ENCODE results near the gene TAP2. TPM values are rescaled to one million over a fixed set of nuclear protein-coding genes. Genes with fewer than 3 reads are reported as not detected.

The TAP2 gene
- 11.9 TPM for polyA plus RNA-seq (2012; ENCODE audit: insufficient read depth, insufficient read length, low read depth)

DNA sequence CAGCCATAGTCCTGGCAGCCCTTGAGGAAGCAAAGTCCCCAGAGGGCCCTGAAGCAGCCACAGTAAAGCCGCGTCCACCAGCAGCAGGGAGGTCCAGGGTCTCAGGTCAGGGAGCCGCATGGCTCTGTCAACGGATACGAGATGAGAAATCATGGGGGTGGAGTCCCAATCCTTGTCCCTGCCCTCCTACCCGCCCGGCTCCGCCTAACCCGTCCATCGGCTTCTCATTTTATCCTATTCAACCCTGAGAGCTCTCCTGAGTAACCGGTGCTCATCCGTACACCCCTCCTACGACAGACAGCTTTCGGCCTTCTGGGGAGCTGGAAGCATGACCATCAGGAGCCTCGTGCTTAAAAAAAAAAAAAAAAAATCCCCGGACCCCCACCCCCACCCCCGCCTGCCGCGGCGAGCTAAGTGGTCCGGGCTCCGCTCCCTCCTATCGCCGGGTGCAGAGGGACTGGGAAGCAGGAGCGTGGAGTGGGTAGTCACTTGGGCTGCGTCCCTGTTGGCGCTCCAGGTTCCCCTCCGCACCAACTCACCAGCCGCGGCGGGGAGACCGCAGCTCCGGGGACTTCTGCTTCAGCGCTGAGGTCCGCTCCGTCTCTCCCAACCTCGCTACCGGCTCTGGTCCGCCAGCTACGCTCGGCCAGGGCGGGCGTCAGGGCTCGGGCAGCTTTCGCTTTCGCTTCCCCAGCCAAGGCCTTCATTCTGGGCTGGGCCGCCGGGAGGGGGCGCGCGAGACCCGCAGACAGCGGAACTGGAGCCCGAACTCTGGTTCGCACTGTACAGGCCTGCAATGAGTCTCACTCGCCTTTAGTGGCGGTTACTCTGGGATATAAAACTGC, at the start of gene TAP2:
TAP2 (minus strand) TSS at position 626 of the 845 bp plus-strand sequence; CDS start at position 120, 506 bp downstream.
- H3K27me3 ChIP-seq = peaks cover 7% of the 10 kb centered on the region
- H3K9me3 ChIP-seq = no peaks in the 10 kb centered on the region
- H3K36me3 ChIP-seq = no peaks in the 10 kb centered on the region
- peaks cover 9% of the 10 kb centered on the region; the same call in 1 of the 2 replicates for H3K4me1 ChIP-seq
- H3K4me3 ChIP-seq (ENCODE audit: low read depth, low read length) = peak within 1 kb of the TSS; percentile 78
- DNase-seq = peak; percentile 96
- TF ChIP-seq, protein P1, sequence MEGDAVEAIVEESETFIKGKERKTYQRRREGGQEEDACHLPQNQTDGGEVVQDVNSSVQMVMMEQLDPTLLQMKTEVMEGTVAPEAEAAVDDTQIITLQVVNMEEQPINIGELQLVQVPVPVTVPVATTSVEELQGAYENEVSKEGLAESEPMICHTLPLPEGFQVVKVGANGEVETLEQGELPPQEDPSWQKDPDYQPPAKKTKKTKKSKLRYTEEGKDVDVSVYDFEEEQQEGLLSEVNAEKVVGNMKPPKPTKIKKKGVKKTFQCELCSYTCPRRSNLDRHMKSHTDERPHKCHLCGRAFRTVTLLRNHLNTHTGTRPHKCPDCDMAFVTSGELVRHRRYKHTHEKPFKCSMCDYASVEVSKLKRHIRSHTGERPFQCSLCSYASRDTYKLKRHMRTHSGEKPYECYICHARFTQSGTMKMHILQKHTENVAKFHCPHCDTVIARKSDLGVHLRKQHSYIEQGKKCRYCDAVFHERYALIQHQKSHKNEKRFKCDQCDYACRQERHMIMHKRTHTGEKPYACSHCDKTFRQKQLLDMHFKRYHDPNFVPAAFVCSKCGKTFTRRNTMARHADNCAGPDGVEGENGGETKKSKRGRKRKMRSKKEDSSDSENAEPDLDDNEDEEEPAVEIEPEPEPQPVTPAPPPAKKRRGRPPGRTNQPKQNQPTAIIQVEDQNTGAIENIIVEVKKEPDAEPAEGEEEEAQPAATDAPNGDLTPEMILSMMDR (IDR thresholded peaks at IDR 0.05; ENCODE audit: low read depth, low read length) = peak; percentile 91

DNA sequence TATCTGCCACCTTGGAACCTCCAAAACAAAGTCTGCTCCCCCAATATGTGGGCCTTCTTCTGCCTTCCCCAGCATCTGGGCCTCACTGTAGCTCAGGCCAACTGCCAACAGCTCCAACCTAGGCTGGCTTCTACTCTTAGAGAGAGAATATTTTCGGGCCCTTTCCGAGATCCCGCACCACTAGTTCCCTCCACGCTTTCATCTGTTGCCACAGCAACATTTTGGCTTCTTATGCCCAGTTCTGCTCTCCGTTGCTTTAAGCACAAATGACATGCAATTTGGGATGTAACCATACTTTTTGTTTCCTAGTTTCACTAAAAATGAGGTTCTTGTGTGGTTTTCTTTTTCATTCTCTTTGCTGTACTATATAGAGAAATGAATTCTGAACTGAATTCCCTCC, 49.1 kb upstream of the TAP2 start:
- no peaks in the 10 kb centered on the region for H3K4me1 ChIP-seq
- TF ChIP-seq, protein P1 (IDR thresholded peaks at IDR 0.05; ENCODE audit: low read depth, low read length) = no peak
- no peak overlapping the region for H3K4me3 ChIP-seq (ENCODE audit: low read depth, low read length)
- no peaks in the 10 kb centered on the region for H3K36me3 ChIP-seq
- no peak for DNase-seq
- no peaks in the 10 kb centered on the region for H3K9me3 ChIP-seq
- H3K27me3 ChIP-seq = peaks cover 36% of the 10 kb centered on the region

DNA sequence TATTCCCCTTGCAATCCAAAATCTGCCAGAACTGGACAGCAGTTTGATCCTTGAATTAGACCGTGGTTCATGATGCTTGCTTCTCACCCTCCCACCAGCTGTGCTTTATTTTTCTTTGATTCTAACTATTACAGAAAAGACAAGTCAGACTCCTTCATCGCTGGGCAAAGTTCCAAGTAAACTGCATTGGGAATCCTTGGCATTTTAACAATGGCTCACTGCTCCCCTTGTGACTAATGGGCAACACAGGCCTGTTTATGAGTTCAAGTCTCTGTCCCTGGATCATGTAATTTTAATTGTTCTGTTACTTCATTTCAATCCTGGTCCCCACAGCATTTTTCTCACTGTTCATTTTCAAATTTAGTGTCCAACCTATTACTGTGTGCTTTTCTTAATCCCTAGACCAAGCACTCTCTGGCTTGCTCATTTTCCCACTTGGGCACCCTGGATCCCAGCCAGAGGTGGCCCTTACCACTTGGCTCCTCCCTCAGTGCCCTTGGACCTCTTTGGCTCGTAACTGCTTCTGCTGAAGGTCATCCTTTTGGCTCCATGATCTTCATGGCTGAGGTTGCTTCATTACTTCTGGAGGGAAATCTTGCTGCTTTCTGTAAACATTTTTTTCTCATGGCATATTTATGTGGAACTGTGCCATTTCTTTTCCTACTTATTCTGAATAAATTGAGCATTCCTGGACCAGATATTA, 48.3 kb upstream of the TAP2 start:
- no peak for DNase-seq
- H3K27me3 ChIP-seq = peaks cover 41% of the 10 kb centered on the region
- H3K36me3 ChIP-seq = no peaks in the 10 kb centered on the region
- H3K9me3 ChIP-seq = no peaks in the 10 kb centered on the region
- TF ChIP-seq, protein P1 (IDR thresholded peaks at IDR 0.05; ENCODE audit: low read depth, low read length) = no peak
- no peaks in the 10 kb centered on the region for H3K4me1 ChIP-seq
- no peak overlapping the region for H3K4me3 ChIP-seq (ENCODE audit: low read depth, low read length)

DNA sequence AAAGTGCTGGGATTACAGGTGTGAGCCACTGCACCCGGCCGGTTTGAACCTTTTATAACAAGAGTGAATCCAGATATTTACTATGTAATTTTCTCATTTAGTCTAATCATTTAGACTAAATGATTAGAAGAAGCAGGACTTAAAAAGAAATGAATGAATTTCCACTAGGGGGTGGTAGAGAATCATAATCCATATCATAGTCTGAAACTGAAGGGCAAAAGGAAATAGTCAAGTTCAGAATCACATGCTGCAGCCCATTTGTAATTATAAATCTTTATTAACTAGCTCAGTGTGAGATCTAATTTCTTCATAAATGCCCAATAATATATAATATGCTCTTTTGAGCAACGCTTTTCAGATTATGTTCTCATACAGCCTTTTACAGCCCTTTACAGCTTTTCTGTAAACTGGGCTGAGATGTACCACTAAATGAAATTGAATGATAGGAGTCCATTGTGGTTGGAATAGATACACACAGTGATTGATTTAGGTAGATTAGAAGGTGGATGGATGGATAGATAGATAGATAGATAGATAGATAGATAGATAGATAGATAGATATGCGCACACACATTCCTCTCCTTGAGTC, 47.3 kb upstream of the TAP2 start:
- TF ChIP-seq, protein P1 (IDR thresholded peaks at IDR 0.05; ENCODE audit: low read depth, low read length) = peak; percentile 57
- no peaks in the 10 kb centered on the region for H3K9me3 ChIP-seq
- H3K4me1 ChIP-seq = no peaks in the 10 kb centered on the region
- H3K27me3 ChIP-seq = peaks cover 50% of the 10 kb centered on the region
- DNase-seq = no peak
- no peak overlapping the region for H3K4me3 ChIP-seq (ENCODE audit: low read depth, low read length)
- H3K36me3 ChIP-seq = no peaks in the 10 kb centered on the region

DNA sequence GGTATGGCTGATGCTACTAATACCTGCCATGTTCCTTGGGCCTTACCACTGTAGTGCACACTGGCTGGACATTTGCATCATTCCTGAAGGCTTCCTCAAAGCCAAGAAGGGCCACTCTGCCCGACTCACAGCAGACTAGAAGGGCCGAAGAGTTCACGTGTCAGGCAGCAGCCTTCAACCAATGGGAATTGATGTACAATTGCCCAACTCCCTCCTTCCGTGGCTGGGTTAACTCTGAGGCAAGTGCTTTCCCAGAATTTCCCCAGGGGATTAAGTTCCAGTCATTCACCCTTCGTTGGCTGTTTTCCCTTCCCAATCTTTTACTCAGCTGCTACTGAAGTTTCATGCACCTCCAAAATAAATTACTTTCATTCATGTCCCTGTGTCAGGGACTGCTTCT, 45.2 kb upstream of the TAP2 start:
- Histone ChIP-seq H3K4me3 (ENCODE audit: low read depth, low read length) (no peak overlapping the region), H3K27me3 (peaks cover 58% of the 10 kb centered on the region), H3K4me1 (no peaks in the 10 kb centered on the region), H3K9me3 (no peaks in the 10 kb centered on the region), H3K36me3 (no peaks in the 10 kb centered on the region)
- TF ChIP-seq, protein P1 (IDR thresholded peaks at IDR 0.05; ENCODE audit: low read depth, low read length) = no peak
- DNase-seq = no peak
